ENCODE measurements around the gene BDH1.
"Not testable (repeated sequence)": the region's sequence is repeated elsewhere in the genome, so short reads cannot be mapped to it uniquely, and the experiment has no call there.

Gene BDH1

GRCh38 chr3:197589545-197589944 lies 33.8 kb upstream of the BDH1 start:
- H3K4me3 ChIP-seq (replicated peaks; ENCODE audit: low read depth, low read length) = no peak overlapping the region
- no peak for DNase-seq (ENCODE audit: low read depth)
- TF ChIP-seq CTCF (IDR thresholded peaks at IDR 0.05; ENCODE audit: low read length, missing control alignments) = no peak

- DNase-seq (ENCODE audit: low read depth); H3K4me3 ChIP-seq (replicated peaks; ENCODE audit: low read depth, low read length): not testable (repeated sequence)
Measured at GRCh38 chr3:197586768-197587167, 31.0 kb upstream of the BDH1 start.

- no peak for DNase-seq (ENCODE audit: low read depth)
- TF ChIP-seq CTCF (IDR thresholded peaks at IDR 0.05; ENCODE audit: low read length, missing control alignments) = no peak
- H3K4me3 ChIP-seq (replicated peaks; ENCODE audit: low read depth, low read length) = no peak overlapping the region
Measured at GRCh38 chr3:197586181-197586580, 30.4 kb upstream of the BDH1 start.

DNA sequence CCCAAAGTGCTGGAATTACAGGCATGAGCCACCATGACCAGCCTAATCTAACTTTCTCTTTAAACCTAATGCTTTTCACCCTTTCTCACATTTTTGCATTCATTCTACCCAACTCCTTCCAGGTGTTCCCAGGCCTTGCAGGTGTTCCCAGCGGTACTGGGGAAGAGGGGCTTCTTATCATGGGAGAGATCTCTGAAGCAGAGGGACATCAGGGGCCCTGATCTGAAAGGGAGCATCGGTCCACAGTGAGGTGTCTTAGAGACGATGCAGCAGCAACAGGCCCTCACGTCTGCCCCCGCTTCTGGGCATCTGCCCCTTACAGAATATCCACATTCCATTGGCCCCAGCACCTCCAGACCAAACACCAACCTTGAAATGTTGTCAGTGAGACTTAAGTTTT lies 29.0 kb upstream of the BDH1 start:
- TF ChIP-seq CTCF (IDR thresholded peaks at IDR 0.05; ENCODE audit: low read length, missing control alignments) = no peak
- no peak overlapping the region for H3K4me3 ChIP-seq (replicated peaks; ENCODE audit: low read depth, low read length)
- no peak for DNase-seq (ENCODE audit: low read depth)

- no peak for TF ChIP-seq CTCF (IDR thresholded peaks at IDR 0.05; ENCODE audit: low read length, missing control alignments)
- no peak for DNase-seq (ENCODE audit: low read depth)
- no peak overlapping the region for H3K4me3 ChIP-seq (replicated peaks; ENCODE audit: low read depth, low read length)
Measured at GRCh38 chr3:197583371-197583770, 27.6 kb upstream of the BDH1 start.

GRCh38 chr3:197580253-197580691 lies 24.5 kb upstream of the BDH1 start:
- no peak overlapping the region for H3K4me3 ChIP-seq (replicated peaks; ENCODE audit: low read depth, low read length)
- no peak for DNase-seq (ENCODE audit: low read depth)
- TF ChIP-seq CTCF (IDR thresholded peaks at IDR 0.05; ENCODE audit: low read length, missing control alignments) = no peak

DNA sequence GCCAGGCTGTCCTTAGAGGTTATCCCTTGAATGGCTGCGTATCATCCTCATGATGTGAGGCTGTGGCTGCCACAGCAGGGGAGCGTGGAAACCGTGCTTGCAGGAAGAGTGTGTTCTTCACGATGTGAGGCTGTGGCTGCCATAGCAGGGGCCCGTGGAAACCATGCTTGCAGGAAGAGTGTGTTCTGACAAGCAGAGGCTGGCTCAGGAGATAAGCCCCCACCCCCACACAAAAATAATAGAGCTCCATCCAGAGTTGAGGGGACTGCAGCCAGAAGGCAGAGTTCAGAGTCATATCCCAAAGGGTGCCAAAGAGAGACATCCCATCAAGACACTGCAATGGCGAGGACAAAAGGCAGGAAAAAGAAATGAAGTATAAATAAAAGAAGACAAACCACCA lies 22.6 kb upstream of the BDH1 start:
- no peak for TF ChIP-seq CTCF (IDR thresholded peaks at IDR 0.05; ENCODE audit: low read length, missing control alignments)
- no peak overlapping the region for H3K4me3 ChIP-seq (replicated peaks; ENCODE audit: low read depth, low read length)
- no peak for DNase-seq (ENCODE audit: low read depth)
